Transverse colon (tissue), 4 donors: ENCODE results near the gene HSPA1A. TPM values are rescaled to one million over a fixed set of nuclear protein-coding genes. Genes with fewer than 3 reads are reported as not detected.

Experiments
- DNase-seq: peaks from one replicate; pipeline ENCODE4 v3.0.0-alpha.2; 2019
- H3K27ac ChIP-seq, 4 donors: fragments of 200-600 bp; sonication (generic); 2 replicates each; pipeline ENCODE4 v1.5.1; 2016 to 2018; ENCODE audit warnings: inconsistent platforms in 4 of 4
- H3K27me3 ChIP-seq: fragments of 200-600 bp; sonication (generic); 2 replicates; pipeline ENCODE4 v1.5.1; 2017; ENCODE audit warnings: inconsistent platforms
- H3K36me3 ChIP-seq, 4 donors: fragments of 200-600 bp; sonication (generic); 2 replicates each; pipeline ENCODE4 v1.5.1; 2017 to 2019; ENCODE audit warnings: inconsistent platforms in 4 of 4
- H3K4me1 ChIP-seq, 4 donors: fragments of 200-600 bp; sonication (generic); 2 replicates each; pipeline ENCODE4 v1.5.1; 2017 to 2020; ENCODE audit warnings: inconsistent platforms in 4 of 4
- H3K4me3 ChIP-seq, 4 donors: fragments of 200-600 bp; sonication (generic); 1 replicate in 1 of 4; 2 replicates in 3 of 4; pipeline versions ENCODE4 v1.5.1 to v1.6.1; 2017 to 2019; ENCODE audit warnings: inconsistent platforms in 4 of 4
- H3K9me3 ChIP-seq, 2 donors: fragments of 200-600 bp; sonication (generic); 2 replicates each; pipeline ENCODE4 v1.5.1; 2017 to 2019; ENCODE audit warnings: inconsistent platforms in 2 of 2
- EP300 ChIP-seq: sonication (generic); formaldehyde crosslinking; IDR thresholded peaks from one replicate; pipeline ENCODE4 v1.6.1; 2017; ENCODE audit warnings: antibody characterized with exemption, low read depth
- POLR2A ChIP-seq: fragments of 450-650 bp; IDR thresholded peaks from one replicate; pipeline ENCODE4 v1.6.1; 2016; ENCODE audit warnings: antibody characterized with exemption, mild to moderate bottlenecking, moderate library complexity
- POLR2AphosphoS5 ChIP-seq, 3 donors: sonication (generic); formaldehyde crosslinking; IDR thresholded peaks; one replicate each; pipeline ENCODE4 v1.6.1; 2016; ENCODE audit warnings: antibody characterized with exemption in 3 of 3
- WGBS, 2 donors: methylation state at CpG; one replicate each; pipeline ENCODE4 v1.1.5; 2018; ENCODE audit warnings: low coverage in 1 of 2; 5-methylcytosine and 5-hydroxymethylcytosine counted together
- in situ Hi-C, 4 donors: fragments of 200-750 bp; cut with MboI; loops; one replicate each; pipeline versions ENCODE4 v1.15.0 to v1.15.1; 2017; ENCODE audit warnings: low sequenced_read_pairs in 3 of 4, low pct_ligation_motif_present in 1 of 4, low pct_unique_long_range_greater_than_20kb in 1 of 4
- intact Hi-C: fragments of 100-400 bp; cut with DNase I; formaldehyde crosslinking; loops from one replicate; pipeline ENCODE4 v1.15.1; 2023; ENCODE audit warnings: low total_unique reads
- total RNA-seq, 4 donors: library from RNA; depleted of rRNA; stranded (reverse); fragments of >200 nt; gene quantifications; one replicate each; pipeline ENCODE4 v1.1.0, GENCODE V29; 2016
- TF ChIP-seq, protein P1 (sequence below), 5 experiments: fragments of 200-600 bp in 3 of 5; fragments of 450-650 bp in 2 of 5; sonication (generic) in 3 of 5; IDR thresholded peaks; 1 replicate in 2 of 5; 2 replicates in 3 of 5; pipeline ENCODE4 v1.5.1; 2016 to 2017; ENCODE audit warnings: antibody characterized with exemption in 5 of 5, inconsistent platforms in 3 of 5, mild to moderate bottlenecking in 2 of 5, moderate library complexity in 1 of 5

HSPA1A gene
- total RNA-seq, 4 donors from 2014 or later, result 192 to 247 (median 221) TPM

DNA sequence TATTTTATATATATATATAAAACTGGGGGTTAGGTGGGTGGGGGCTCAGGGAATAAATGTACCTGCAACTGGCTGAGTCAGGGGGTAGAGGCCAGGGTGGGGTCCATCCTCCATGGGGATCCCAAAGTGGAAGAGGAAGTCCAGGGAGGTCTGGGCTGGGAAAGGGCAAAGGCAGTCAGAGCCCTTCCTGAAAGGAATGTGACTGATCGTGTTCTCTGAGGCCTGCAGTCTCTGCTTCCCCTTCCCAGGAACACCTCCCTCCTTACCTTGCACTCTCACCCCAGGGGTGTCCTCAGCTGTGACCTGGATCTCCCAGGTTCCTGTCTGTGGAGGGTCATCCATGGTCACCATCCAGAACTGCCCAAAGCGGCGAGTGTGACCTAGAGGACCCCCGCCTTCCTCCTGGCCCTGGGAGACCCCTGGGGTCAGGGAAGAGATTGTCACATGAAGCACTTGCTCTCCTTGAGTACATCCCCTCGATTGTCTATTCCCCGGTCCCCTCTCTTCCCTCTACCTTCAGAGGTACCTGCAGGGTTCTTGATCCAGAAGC is 48.2 kb upstream of the HSPA1A start:
- H3K27me3 ChIP-seq, result no peaks in the 10 kb centered on the region
- H3K9me3 ChIP-seq, result no peaks in the 10 kb centered on the region
- no peak for DNase-seq
- no peaks in the 10 kb centered on the region for H3K36me3 ChIP-seq
- no peak overlapping the region for H3K4me3 ChIP-seq
- H3K27ac ChIP-seq, result no peak overlapping the region
- in situ Hi-C loops, result loop anchor here in 2 of 4 donors (5.0 to 10.0 kb wide), 2 partner anchors 80 to 82 kb away; partner anchors contain the start of gene LY6G5C (in 1 of the 2)
- WGBS, 2 donors, result 85% methylated on average over 6 of the region's 6 CpGs; no CpG with 5 or more reads in 1 of the 2 donors
- intact Hi-C loops, result no loop called here
- TF ChIP-seq POLR2A (no peak), EP300 (no peak), POLR2AphosphoS5 (IDR thresholded peaks at IDR 0.05) (no peak)
- TF ChIP-seq, protein P1, sequence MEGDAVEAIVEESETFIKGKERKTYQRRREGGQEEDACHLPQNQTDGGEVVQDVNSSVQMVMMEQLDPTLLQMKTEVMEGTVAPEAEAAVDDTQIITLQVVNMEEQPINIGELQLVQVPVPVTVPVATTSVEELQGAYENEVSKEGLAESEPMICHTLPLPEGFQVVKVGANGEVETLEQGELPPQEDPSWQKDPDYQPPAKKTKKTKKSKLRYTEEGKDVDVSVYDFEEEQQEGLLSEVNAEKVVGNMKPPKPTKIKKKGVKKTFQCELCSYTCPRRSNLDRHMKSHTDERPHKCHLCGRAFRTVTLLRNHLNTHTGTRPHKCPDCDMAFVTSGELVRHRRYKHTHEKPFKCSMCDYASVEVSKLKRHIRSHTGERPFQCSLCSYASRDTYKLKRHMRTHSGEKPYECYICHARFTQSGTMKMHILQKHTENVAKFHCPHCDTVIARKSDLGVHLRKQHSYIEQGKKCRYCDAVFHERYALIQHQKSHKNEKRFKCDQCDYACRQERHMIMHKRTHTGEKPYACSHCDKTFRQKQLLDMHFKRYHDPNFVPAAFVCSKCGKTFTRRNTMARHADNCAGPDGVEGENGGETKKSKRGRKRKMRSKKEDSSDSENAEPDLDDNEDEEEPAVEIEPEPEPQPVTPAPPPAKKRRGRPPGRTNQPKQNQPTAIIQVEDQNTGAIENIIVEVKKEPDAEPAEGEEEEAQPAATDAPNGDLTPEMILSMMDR (IDR thresholded peaks at IDR 0.05), result no peak
- peaks cover 0 to 16% (median 8%) of the 10 kb centered on the region in 4 donors for H3K4me1 ChIP-seq

DNA sequence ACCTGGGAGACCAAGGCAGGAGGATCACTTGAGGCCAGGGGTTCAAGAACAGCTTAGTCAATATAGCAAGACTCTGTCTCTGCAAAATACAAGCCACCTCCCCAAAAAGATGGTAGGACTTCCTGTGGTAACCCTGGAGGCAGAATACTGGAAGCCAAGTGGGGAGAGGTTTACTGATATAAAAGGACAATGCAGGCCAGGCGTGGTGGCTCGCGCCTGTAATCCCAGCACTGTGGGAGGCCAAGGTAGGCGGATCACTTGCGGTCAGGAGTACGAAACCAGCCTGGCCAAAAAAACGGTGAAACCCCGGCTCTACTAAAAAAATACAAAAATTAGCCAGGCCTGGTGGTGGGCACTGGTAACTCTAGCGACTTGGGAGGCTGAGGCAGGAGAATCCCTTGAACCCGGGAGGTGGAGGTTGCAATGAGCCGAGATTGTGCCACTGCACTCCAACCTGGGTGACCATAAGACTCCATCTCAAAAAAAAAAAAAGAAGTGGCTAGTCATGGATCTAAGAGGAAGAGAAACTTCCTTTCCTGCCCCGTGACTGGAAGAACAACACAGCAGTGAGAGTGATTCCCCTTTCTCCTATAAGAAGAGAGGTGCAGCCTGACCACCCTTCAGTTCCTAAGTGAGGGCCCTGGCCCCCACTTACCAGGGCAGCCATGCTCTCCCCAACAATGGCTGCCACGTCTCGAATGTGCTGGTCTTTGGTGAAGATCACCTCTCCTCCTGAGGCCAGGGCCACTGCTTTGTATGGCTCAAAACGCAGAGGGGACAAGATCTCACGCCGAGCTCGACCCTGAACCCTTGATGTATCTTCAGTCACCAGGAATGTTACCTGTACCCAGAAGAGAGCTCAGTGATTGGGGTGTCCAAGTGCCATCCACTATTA is 46.7 kb upstream of the HSPA1A start:
- 84 to 94% methylated on average over 8 to 18 of the region's 18 CpGs for WGBS, 2 donors
- Histone ChIP-seq H3K9me3 (no peaks in the 10 kb centered on the region), H3K36me3 (no peaks in the 10 kb centered on the region), H3K4me1 (peaks cover 0 to 17% (median 8%) of the 10 kb centered on the region in 4 donors), H3K27ac (no peak overlapping the region), H3K4me3 (no peak overlapping the region), H3K27me3 (no peaks in the 10 kb centered on the region)
- in situ Hi-C loops (loop anchor here in 2 of 4 donors (5.0 to 10.0 kb wide), 2 partner anchors 81 to 84 kb away; partner anchors contain the start of gene LY6G5C (in 1 of the 2)), intact Hi-C loops (no loop called here)
- TF ChIP-seq, protein P1 (IDR thresholded peaks at IDR 0.05), result no peak
- TF ChIP-seq EP300 (no peak), POLR2A (no peak), POLR2AphosphoS5 (IDR thresholded peaks at IDR 0.05) (no peak)
- no peak for DNase-seq

DNA sequence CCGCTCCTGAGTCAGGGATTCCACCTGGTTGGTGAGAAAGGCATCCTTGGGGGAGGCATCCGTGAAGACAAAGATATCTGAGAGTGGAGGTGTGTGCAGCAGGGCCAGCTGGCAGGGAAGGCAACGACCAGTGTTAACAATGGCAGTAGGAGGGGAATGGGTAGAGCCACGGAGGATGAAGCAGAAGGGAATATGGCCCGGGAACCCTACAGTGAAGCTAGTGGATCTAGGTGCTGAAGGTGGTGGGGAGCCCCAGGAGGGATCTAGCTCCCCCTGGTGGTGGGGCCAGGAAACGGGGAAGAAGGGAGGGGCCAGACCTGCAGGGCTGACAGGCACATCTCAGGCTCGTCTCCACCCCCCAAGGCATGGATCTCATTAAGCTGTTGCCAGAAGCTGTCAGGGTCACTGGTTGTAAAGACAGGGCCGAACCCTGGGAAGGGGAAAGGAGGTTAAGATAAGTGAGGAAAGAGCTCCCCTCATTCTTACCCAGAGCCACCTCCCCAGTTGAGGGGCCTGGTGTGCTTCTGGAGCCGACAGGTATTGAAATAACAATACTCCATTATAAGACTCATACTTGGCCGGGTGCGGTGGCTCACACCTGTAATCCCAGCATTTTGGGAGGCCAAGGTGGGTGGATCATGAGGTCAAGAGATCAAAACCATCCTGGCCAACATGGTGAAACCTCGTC is 45.5 kb upstream of the HSPA1A start:
- TF ChIP-seq POLR2AphosphoS5 (IDR thresholded peaks at IDR 0.05) (peak in 1 of 3 donors; percentile 2), POLR2A (no peak)
- TF ChIP-seq, protein P1 (IDR thresholded peaks at IDR 0.05), result peak; percentile 83 to 95 (median 90)
- H3K27me3 ChIP-seq, result no peaks in the 10 kb centered on the region
- peak; percentile 94 for DNase-seq
- H3K27ac ChIP-seq, result peak overlapping the region; percentile 76 to 83 (median 78)
- no peaks in the 10 kb centered on the region for H3K36me3 ChIP-seq
- H3K4me1 ChIP-seq, result peaks cover under 1 to 21% (median 9%) of the 10 kb centered on the region in 4 donors
- in situ Hi-C loops (loop anchor here in 2 of 4 donors (5.0 to 10.0 kb wide), 2 partner anchors 83 to 85 kb away; partner anchors contain the start of gene LY6G5C (in 1 of the 2)), intact Hi-C loops (no loop called here)
- H3K9me3 ChIP-seq, result no peaks in the 10 kb centered on the region
- H3K4me3 ChIP-seq, result no peak overlapping the region
- 7 to 52% methylated on average over 3 to 12 of the region's 12 CpGs for WGBS, 2 donors

DNA sequence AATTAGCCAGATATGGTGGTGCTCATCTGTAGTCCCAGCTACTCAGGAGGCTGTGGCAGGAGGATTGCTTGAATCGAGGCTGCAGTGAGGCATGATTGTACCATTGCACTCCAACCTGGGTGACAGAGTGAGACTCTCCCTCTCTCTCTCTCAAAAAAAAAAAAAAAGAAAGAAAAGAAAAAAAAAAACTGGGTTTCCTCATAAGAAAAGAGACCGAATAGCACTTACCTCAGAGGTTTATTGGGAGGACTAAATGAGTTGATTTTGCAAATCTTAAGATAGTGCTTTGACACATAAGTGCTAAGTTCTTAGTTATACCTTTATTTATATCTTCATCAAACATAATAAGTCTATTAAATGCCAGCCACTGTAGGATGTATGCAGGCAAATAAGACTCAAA is 44.5 kb upstream of the HSPA1A start:
- peak overlapping the region; percentile 76 to 83 (median 78) for H3K27ac ChIP-seq
- no peaks in the 10 kb centered on the region for H3K36me3 ChIP-seq
- no peak overlapping the region for H3K4me3 ChIP-seq
- H3K4me1 ChIP-seq, result peaks cover 8 to 30% (median 17%) of the 10 kb centered on the region in 4 donors
- 47 to 73% methylated on average over 1 to 2 of the region's 2 CpGs for WGBS, 2 donors
- TF ChIP-seq, protein P1 (IDR thresholded peaks at IDR 0.05), result no peak
- TF ChIP-seq POLR2AphosphoS5 (IDR thresholded peaks at IDR 0.05), result no peak
- H3K27me3 ChIP-seq, result no peaks in the 10 kb centered on the region
- no peak for DNase-seq
- in situ Hi-C loops (no loop called here), intact Hi-C loops (no loop called here)
- H3K9me3 ChIP-seq, result no peaks in the 10 kb centered on the region
